GM18951 (cell line): ENCODE data around the gene EBPL.
"Not testable (repeated sequence)": the region's sequence is repeated elsewhere in the genome, so short reads cannot be mapped to it uniquely, and the experiment has no call there.

Experiments
- POLR2A ChIP-seq: IDR thresholded peaks from 4 replicates; pipeline ENCODE4 v1.6.1; 2011; ENCODE audit warnings: mild to moderate bottlenecking; ENCODE audit not compliant: insufficient read length, insufficient read depth; ENCODE audit errors: extremely low read depth
- in situ Hi-C: fragments of 300-500 bp; cut with MboI; formaldehyde crosslinking; loops from one replicate; pipeline ENCODE4 v1.12.0; 2022; ENCODE audit warnings: low sequenced_read_pairs, mixed read lengths, inconsistent platforms; ENCODE audit not compliant: unreplicated experiment

EBPL gene

DNA sequence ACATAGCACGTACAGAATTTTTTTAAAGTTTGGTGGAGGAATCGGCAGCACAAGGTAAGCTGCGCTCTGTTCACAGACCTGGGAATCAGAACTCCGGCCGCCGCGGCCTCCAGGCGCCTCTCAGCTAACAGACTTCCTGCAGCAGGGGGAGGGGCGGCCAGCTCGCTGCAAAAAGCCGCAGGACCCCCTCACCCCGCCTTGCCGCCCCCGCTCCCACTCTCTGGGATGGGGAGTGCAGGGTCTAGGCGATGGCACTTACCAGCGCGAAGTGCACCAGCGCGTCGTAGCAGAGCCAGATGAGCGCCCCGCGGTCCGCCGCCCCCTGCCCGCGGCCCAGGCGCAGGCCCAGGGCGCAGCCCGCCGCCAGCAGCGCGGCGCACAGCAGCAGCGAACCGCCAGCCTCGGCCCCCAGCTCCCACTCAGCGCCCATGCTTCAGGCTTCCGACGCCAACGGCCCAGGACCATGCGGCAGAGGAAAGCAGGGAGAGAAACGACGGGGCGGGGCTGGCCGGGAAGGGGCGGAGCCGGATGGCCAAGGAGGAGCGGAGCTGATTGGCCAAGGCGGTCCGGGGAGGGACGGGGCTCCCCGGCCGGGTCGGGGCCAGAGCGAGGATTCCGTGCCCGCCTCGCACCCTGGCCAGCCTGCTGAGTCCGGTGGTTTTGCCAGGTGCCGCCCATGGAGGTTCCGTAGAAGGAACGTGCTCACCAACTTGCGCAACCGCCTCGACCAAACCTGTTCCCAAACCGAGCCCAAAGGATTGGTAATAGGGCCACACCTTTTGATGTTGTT lies at the start of gene EBPL:
Gene EBPL (minus strand): TSS at position 492 of the 790 bp plus-strand sequence. CDS start 62 bp downstream, at position 430.
- peak; percentile 81 for TF ChIP-seq POLR2A
- in situ Hi-C loops = no loop called here

GRCh38 chr13:49740870-49741269 lies 49.6 kb upstream of the EBPL start:
- TF ChIP-seq POLR2A = no peak
- in situ Hi-C loops = no loop called here

DNA sequence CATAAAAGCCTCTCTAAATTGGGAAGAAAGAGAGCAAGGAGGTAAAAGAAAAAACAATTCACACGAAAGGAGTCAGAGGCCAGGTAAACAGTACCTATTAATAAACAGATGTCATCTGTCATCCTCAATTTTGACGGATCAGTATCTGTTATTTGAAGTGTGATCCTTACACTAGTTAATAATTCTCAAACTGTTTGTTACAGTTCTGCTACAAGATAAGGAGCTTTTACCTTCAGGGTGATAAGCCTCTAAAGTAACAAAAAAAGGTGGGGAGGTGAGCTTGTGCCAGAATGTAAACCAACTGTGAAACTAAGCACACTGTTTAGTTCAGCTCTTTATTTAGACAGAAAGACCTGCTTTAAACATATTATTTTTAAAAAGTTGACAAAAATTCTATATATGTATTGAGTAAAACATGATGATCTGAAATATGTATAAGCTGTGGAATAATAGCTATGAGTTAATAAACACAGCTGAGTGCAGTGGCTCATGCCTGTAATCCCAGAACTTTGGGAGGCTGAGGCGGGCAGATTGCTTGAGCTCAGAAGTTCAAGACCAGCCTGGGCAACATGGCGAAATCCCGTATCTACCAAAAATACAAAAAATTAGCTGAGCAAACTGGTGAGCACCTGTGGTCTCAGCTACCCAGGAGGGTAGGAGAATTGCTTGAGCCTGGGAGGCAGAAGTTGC lies 48.4 kb upstream of the EBPL start:
- TF ChIP-seq POLR2A = no peak
- in situ Hi-C loops = no loop called here

DNA sequence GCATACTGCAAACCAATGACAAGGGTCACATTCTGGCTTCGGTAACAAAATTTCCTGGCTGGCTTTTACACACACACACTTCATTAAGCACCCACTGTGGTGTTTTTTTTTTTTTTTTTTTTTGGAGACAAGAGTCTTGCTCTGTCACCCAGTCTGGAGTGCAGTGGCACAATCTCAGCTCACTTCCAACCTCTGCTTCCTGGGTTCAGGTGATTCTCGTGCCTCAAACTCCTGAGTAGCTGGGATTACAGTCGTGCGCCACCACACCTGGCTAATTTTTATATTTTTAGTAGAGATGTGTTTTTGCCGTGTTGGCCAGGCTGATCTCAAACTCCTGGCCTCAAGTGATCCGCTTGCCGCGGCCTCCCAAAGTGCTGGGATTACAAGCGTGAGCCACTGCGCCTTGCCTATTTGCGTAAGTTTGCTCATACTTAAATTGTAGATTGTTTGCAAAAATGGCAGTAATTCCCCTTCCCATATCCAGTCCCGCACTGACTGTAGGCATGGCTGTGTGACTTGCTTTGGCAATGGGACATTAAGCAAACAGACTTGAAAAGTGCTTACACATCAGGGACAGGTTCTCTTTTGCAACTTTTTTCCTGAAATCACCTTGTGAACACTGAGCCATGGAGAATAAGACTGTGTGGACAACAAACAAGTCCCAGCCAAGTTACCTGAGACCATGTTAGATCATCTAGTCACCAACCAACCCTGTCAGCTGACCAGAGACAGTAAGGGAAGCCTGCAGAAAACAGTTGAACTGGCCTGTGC lies 42.1 kb upstream of the EBPL start:
- TF ChIP-seq POLR2A = no peak
- in situ Hi-C loops = no loop called here

- in situ Hi-C loops = no loop called here
Observed at GRCh38 chr13:49731766-49732165, 40.5 kb upstream of the EBPL start.

DNA sequence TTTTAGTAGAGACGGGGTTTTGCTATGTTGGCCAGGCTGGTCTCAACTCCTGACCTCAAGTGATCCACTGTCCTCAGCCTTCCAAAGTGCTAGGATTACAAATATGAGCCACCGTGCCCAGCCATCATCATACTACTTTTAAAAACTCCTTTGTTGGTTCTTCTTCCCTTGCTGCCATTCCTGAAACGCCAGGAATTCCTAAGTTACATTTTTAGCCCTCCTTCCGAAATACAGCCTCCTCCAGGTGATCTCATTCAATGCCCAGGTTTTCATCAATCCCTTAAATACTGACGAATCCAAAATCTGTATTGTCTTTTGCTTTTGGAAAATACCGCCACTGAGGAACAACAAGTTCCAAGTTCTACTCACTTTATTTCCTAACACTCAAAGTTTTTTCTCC lies 25.3 kb upstream of the EBPL start:
- TF ChIP-seq POLR2A = no peak
- in situ Hi-C loops = no loop called here

More at GRCh38 chr13:49731766-49732165, 40.5 kb upstream of the EBPL start:
- TF ChIP-seq POLR2A = no peak

- in situ Hi-C loops = no loop called here
- no peak for TF ChIP-seq POLR2A
Observed at GRCh38 chr13:49714757-49715156, 23.5 kb upstream of the EBPL start.

DNA sequence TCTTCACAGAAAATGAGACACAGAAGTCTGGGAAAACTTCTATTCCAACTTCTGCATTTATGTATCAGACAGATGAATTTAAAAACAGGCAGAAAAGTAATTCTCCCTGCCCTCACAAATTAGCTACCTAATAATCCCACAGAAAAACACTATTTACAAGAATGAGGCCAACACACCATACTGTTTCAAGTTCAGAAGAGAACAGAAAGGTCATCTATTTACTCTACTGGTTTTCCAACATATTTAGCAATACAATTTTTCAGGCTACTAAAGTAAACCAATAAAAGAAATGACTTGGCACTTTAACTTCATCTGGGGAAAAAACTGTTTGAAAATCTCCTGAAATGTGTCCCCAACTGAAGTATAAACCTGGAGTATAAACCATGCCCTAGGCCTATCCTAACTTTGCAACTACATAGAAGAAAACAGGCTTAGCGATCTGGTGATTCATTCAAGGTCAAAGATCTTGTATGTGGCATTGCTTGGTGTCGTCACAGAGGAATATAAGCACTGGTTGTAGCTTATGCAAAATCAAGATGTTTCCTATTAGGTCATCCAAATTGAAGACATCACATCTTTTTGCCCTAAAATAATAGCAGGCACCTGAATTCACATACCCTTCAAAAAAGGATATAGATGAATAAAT lies 20.1 kb upstream of the EBPL start:
- no peak for TF ChIP-seq POLR2A
- in situ Hi-C loops = no loop called here

DNA sequence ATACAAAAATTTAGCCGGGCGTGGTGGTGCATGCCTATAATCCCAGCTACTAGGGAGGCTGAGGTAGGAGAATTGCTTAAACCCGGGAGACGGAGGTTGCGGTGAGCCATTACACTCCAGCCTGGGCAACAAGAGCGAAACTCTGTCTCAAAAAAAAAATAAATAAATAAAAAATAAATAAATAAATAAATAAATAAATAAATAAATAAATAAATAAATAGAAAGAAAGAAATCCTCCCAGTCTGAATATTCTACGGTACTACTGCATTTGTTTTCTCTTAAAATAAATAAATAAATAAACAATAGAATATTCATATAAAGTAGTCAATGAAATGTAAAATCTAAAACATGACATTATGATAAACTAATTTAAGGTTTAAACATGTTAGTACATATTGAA lies 13.0 kb upstream of the EBPL start:
- in situ Hi-C loops = not testable (repeated sequence)

GRCh38 chr13:49701491-49701890 lies 10.2 kb upstream of the EBPL start:
- in situ Hi-C loops = no loop called here
- TF ChIP-seq POLR2A = no peak

GRCh38 chr13:49697468-49697867 lies 6.2 kb upstream of the EBPL start:
- TF ChIP-seq POLR2A = no peak
- in situ Hi-C loops = no loop called here

DNA sequence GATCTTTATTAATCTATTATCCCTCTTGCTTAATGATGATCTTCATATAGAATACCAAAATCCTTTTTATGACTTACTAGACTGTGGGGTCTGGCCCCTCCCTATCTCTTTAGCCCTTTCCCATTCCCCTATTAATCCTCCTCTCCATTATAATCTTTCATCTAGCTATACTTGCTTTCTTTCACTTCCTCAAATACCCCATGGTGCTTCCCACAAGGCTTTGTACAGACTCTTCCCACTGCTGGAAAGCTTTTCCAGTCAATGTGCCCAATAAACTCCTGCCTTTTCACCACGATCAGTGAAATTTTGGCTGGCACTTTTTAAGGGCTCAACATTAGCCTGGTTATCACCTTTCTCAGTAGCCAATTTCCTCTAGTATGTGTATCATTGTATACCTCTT lies 3.2 kb upstream of the EBPL start:
- no peak for TF ChIP-seq POLR2A
- in situ Hi-C loops = no loop called here

- in situ Hi-C loops = no loop called here
Observed at GRCh38 chr13:49693877-49694276, 2.6 kb upstream of the EBPL start.

More at GRCh38 chr13:49693877-49694276, 2.6 kb upstream of the EBPL start:
- no peak for TF ChIP-seq POLR2A
